ENCODE results near the gene C17orf78.
"Not testable (repeated sequence)": the region's sequence is repeated elsewhere in the genome, so short reads cannot be mapped to it uniquely, and the experiment has no call there.

Gene C17orf78

GRCh38 chr17:37388266-37388665, 12.5 kb downstream of the C17orf78 start:
- DNase-seq, result no peak

GRCh38 chr17:37389160-37389559, 13.4 kb downstream of the C17orf78 start:
- no peak for DNase-seq

- DNase-seq, result no peak
These were observed 15.4 kb downstream of the C17orf78 start for GRCh38 chr17:37391146-37391545.

- DNase-seq, result no peak
These were observed 16.3 kb downstream of the C17orf78 start for GRCh38 chr17:37392024-37392590.

- no peak for DNase-seq
These were observed 17.6 kb downstream of the C17orf78 start for GRCh38 chr17:37393352-37393751.

GRCh38 chr17:37399265-37399803, 23.5 kb downstream of the C17orf78 start:
- no peak for DNase-seq

GRCh38 chr17:37400505-37400904, 24.7 kb downstream of the C17orf78 start:
- no peak for DNase-seq

GRCh38 chr17:37405522-37405921, 29.7 kb downstream of the C17orf78 start:
- not testable (repeated sequence) for DNase-seq

GRCh38 chr17:37405955-37406634, 30.3 kb downstream of the C17orf78 start:
- DNase-seq, result no peak

- DNase-seq, result peak; percentile 79
These were observed 31.1 kb downstream of the C17orf78 start, which contains the start of the genes ACACA and TADA2A for GRCh38 chr17:37406635-37407461. Gene ACACA, minus strand, starts transcription at chr17:37406836. Its CDS starts 537 bp downstream, at chr17:37406299. Gene TADA2A, plus strand, starts transcription at chr17:37406886. Its CDS starts 4,480 bp downstream, at chr17:37411366.

GRCh38 chr17:37408145-37408479, 32.3 kb downstream of the C17orf78 start:
- DNase-seq, result not testable (repeated sequence)

GRCh38 chr17:37410357-37410756, 34.6 kb downstream of the C17orf78 start:
- no peak for DNase-seq

- no peak for DNase-seq
These were observed 38.2 kb downstream of the C17orf78 start for GRCh38 chr17:37413875-37414519.

GRCh38 chr17:37417852-37418251, 42.1 kb downstream of the C17orf78 start:
- DNase-seq, result no peak

GRCh38 chr17:37422971-37423625, 47.3 kb downstream of the C17orf78 start:
- no peak for DNase-seq

GRCh38 chr17:37425268-37425667, 49.5 kb downstream of the C17orf78 start:
- no peak for DNase-seq

GRCh38 chr17:37429039-37429438, 53.3 kb downstream of the C17orf78 start:
- no peak for DNase-seq

- no peak for DNase-seq
These were observed 53.7 kb downstream of the C17orf78 start for GRCh38 chr17:37429453-37429852.

GRCh38 chr17:37430051-37430627, 54.4 kb downstream of the C17orf78 start:
- DNase-seq, result no peak

GRCh38 chr17:37432671-37433070, 56.9 kb downstream of the C17orf78 start:
- no peak for DNase-seq

GRCh38 chr17:37438141-37438540, 62.4 kb downstream of the C17orf78 start:
- DNase-seq, result no peak

- no peak for DNase-seq
These were observed 64.6 kb downstream of the C17orf78 start for GRCh38 chr17:37440424-37440823.
